GM18909 (cell line): Measurements from ENCODE around the gene SERINC3.

Experiments
- ATAC-seq: cut with Tn5 transposase; IDR thresholded peaks from one replicate; pipeline ENCODE4 v1.9.1; 2021; ENCODE audit warnings: mild to moderate bottlenecking; ENCODE audit not compliant: unreplicated experiment, poor library complexity

SERINC3 gene

DNA sequence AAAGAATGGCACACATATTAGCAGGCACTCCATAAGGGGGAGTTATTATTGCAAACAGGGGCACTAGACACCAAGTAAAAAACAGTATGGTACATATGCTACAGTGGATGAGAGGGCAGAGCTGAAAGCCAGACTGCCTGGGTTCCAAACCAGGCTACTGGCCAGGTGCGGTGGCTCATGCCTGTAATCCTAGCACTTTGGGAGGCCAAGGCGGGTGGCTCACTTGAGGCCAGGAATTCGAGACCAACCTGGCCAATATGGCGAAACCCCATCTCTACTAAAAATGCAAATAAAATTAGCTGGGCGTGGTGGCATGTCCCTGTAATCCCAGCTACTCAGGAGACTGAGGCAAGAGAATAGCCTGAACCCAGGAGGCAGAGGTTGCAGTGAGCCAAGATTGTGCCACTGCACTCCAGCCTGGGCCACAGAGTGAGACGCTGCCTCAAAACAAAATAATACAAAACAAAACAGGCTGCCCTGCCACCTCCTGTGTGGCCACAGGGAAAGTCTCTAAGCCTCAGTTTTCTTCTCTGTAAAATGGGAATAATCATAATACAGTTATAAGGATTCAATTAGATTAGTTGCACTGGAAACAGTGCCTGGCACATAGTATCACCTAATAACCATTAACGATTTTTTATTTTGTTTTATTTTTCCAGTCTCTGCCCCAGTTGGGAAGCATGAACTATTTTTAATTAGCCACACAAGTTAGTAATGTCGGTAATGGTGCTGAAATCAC is 53.7 kb downstream of the SERINC3 start:
- no peak for ATAC-seq

DNA sequence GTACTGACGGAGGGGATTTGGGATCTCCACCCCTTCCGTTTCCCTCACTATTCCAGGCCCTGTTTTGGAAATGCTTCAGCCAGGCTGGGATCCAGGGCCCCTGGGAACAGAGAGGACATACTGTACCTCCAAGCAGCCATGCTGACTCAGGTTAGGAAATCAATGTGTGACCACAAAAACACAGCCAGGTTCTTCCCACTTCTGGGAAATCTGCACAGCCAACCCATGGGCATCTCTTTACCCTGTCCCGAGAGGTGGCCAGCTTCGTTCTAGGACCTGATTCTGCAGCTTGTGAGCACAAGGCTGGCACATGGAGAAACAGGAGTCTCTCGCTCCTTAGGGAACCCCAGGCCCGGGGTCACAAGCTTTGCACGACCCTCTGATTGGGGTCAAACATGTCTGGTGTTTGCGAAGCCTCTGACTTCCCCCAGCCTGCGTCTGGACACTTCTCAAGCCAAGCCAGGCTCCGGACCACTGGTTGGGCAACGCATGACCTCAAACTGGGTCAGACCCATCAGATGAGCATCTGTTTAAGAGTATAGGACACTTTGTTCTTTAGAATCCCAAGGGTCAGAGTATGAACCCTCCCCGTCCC is 54.5 kb downstream of the SERINC3 start:
- no peak for ATAC-seq

DNA sequence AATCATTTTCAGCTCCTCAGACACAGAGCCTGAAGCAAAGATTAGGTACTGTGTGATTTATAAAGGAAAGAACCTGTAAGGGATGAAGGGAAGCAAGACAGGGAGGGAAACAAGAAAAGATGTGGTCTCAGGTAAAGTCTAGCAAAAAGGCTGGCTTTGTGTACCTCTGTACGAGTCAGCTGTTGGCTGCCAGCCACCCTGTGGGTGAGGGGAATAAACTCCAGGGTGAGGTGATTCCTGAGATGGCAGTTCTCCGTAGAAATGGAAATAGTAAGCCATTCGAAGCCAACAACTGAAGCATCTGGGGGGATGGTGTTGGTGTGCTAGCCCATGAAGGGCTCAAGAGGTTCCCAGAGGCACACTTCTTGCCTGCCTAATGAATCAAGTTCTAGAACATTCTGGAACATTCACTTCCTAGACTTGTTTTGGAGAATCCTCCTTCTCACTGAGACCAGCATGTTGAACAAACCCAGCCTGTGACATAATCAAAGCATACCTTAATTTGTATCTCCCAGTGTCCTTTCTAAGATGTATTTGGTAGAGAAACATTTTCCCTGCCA is 56.8 kb downstream of the SERINC3 start:
- no peak for ATAC-seq

DNA sequence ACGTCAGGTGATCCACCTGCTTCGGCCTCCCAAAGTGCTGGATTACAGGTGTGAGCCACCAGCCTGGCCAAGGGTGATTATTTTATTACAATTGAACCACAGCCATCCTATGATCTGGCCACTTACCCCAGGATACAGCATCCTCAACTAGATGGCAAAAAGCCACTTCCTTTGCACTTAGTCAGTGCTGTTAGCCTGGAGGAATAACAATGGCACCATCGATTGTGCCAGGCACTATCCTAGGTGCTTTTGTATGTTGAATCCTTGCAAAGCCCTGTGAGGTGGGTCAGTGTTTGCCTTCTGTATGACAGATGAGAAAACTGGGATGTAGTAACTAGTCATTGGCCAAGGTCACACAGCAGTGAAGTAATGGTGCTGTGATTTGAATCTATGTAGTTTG is 57.4 kb downstream of the SERINC3 start:
- no peak for ATAC-seq

DNA sequence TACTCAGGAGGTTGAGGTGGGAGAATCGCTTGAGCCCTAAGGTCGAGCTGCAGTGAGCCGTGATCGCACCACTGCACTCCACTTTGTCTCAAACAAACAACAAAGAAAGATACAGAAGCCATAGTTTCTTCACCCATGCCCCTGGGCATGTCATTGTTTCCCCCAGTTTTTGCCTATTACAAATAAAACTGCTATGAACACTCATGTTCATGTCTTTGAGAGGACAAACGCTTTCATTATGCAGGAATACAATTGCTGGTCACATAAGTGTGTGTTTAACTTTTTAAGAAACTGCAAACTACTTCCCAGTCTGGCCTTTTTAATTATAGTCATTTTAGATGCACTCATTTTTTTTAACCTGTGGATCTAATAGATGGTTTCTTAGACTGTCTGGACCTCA is 58.4 kb downstream of the SERINC3 start:
- no peak for ATAC-seq

DNA sequence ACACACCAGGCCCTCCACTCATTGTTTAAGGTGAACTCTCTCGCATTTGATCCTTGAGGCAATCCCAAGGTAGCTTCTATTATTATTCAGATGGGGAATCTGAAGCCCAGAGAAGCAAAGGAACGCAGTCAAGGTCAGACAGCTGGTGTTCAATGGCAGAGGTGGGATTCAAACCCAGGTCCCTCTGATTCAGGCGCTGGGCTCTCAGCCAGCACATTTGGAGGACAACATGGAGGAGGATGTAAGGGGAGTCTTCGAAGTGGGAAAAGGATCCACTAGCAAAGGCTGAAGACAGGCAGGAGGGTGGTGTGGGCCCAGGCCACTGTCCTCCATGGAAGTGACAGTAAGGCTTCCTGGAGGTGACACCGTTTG is 60.1 kb downstream of the SERINC3 start:
- ATAC-seq = no peak

DNA sequence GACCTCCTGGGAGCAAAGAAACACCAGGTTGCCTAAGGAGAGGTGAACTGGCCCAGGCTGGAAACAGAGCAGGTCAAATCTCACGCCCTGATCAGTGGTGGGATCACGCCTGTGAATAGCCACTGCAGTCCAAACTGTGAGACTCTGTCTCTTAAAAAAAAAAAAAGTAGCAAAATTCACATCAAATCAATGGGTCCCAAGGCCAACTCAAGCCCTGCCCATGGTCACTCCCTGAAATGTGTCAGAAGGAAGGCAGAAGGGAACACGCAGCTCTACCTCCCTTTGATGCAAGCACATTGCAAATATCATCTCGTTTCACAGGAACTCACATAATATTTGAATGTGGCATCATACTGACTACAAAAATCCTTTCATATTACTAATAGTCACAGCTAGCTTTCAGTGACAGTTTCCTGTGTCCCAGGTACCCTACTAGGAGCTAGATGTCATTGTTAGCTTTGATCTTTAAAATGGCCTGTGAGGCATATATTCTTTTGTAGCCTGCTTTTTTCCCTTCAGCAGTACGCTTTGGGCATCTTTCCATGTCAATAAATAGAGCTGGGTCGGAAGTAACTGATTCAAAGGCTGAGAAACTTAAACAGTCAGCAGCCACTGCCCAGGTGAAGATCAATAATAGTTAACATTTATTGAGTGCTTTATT is 60.6 kb downstream of the SERINC3 start:
- ATAC-seq = no peak

DNA sequence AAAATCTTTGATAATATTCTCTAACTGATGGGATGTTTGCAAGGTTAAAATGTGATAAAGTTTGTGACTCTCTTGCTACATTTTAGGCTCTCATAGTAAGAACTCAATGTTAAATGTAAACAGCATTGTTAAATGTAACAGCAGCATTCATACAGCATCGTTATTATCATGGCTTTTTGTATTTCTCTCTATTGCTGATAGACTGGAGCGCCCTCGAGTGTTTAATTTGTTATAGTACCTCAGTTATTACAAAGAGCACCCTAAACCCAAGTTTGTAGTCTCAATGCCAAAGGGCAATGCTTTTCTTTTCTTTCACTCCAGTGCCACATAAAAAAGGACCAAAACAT is 61.1 kb downstream of the SERINC3 start:
- ATAC-seq = no peak

DNA sequence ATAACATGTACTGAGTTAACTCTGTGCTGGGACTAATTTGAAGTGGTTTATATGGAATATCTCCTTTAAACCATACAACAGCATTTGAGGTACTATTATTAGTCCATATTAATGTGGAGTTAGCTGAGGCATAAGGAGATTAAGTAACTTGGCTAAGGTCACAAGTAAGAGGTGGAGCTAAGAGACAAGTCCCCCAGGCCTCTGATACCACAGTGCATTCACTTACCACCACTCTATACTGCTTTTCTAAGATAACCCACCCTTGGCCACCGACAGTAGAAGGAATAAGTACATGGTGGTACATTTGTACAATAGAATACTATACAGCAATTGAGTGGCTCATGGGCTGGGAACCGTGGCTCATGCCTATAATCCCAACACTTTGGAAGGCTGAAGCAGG is 62.6 kb downstream of the SERINC3 start:
- no peak for ATAC-seq

DNA sequence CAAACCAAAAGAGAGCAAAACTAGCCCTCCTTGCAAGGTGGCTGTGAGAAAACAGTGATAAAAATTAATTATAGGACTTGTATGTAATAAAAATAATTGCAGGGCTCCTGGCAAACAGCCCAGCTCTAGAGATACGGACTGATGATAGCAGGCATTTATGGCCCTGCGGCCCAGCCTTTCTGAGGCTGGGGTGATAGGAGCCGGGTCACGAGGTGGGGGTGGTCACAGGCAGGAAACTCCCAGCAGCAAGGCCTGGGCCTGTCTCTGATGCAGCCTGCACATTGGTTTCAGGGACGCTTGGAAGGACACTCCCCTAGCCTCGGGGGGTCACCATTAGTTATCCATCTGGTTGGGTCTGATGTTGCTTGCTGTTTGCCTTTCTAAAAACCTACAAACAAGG is 64.9 kb downstream of the SERINC3 start:
- no peak for ATAC-seq

DNA sequence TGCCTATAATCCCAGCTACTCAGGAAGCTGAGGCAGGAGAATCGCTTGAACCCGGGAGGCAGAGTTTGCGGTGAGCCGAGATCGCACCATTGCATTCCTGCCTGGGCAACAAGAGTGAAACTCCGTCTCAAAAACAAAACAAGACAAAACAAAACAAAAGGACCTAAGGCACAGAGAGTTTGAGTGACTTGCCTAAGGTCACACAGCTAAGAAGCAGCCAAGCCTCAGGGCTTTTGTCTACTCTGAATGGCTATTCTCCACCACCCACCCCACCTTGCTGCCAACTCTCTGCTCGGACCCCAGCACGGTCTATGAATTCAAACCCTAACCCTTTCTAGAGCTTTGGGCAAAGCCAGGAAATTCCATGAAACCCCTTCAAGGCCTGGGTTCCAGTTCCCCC is 65.3 kb downstream of the SERINC3 start:
- ATAC-seq = no peak

DNA sequence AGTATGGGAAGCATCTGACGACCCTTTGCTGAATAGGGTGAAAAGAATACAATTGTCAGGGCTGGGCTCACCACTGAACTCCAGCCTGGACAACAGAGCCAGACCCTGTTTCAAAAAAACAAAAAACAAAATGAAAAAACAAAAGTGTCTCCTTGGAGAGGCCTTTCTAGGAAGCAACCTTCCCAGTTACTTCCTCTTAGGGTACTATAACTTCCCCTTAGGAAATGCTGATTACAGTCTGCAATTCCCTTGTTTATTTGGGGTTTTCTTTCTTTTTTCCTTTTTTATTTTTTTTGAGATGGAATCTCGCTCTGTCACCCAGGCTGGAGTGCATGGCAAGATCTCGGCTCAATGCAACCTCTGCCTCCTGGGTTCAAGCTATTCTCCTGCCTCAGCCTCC is 66.7 kb downstream of the SERINC3 start:
- no peak for ATAC-seq

DNA sequence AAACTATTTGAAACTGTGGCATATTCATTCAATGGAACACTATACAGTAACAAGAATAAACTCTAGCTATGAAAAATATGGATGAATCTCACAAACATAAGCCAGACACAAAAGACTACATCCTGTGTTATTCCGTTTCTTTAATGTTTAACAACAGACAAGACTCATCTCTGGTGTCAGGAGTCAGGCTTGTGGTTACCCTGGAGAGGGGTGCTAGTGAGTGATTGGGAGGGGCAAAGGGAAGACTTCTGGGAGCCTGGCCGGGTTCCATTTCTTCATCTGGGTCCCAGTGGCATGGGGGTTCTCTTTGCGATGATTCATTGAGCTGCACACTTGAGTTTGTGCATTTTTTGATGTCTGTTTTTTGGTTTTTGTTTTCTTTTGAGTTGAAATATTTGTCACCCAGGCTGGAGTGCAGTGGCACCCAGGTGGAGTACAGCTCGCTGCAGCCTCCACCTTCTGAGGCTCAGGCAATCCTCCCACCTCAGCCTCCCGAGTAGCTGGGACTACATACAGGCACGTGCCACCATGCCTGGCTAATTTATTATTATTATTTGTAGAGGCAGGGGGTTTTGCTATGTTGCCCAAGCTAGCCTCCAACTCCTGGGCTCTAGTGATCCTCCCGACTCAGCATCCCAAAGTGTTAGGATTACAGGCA is 67.4 kb downstream of the SERINC3 start:
- no peak for ATAC-seq

DNA sequence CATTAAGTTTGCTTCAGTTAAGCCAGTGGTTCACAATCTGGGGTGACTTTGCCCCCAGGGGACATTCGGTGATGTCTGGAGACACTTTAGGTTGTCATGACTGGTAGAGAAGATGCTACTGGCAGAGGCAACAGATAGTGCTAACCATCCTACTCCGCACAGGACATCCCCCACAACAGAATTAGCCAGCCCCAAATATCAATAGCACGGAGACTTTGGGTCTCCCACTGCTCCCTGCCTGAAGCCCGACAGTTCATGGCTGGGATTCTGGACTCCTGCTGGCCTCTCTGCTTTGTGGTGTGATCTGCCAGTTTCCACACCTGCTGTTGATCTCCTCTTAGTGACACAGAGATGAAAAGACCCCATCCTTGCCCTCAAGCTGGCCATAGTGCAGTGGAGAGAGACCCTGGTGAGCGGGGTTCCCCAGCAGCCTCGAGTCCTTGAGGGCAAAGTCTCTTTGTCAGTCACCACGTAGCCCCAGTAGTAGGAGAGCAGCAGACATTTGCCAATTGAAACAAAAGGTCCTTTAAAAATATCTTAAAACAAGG is 70.9 kb downstream of the SERINC3 start:
- ATAC-seq = no peak

DNA sequence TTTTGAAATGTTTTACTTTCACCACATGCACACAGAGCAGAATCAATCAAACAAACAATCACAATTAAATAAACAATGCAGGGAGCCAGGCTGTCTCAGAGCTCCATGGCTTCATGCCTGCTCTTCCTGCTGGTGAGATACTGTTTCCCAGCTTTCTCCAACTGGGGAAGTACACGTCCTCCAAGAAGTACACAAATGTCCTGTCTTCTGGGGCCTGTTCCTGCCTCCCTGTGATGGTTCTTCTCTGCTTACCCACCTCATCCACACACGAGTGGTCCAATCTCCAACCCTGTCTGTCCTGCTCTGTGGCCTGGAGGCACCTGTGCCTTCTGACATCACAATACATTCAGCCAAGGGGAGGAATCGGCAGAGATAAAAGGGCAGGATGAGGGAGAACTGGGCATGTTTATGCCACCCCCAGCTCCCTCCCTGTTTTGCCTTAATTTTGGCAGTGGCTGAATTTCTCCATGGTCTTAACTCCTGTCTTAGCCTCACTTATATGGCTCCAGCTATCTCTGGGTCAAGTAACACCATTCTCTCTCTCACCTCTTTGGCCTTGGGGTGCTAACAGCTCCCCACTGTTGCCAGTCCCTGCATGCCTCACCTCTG is 71.5 kb downstream of the SERINC3 start:
- ATAC-seq = no peak

DNA sequence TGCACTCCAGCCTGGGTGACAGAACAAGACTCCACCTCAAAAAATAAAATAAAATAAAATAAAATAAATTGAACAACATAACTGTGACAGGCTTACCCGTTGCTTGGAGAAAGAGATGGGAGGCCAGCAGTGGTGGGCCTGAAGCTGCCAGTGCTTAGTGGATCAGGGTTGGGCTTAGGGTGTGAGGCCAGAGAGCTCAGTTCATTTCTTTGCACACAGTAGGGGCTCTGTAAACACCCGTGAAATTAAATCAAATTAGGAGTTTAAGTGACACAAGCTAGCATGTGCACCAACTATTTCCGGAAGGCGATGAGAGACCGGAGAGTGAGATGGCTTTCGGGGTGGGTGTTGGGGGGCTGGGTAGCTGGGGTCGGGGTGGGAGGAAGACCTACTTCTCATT is 72.0 kb downstream of the SERINC3 start:
- no peak for ATAC-seq

DNA sequence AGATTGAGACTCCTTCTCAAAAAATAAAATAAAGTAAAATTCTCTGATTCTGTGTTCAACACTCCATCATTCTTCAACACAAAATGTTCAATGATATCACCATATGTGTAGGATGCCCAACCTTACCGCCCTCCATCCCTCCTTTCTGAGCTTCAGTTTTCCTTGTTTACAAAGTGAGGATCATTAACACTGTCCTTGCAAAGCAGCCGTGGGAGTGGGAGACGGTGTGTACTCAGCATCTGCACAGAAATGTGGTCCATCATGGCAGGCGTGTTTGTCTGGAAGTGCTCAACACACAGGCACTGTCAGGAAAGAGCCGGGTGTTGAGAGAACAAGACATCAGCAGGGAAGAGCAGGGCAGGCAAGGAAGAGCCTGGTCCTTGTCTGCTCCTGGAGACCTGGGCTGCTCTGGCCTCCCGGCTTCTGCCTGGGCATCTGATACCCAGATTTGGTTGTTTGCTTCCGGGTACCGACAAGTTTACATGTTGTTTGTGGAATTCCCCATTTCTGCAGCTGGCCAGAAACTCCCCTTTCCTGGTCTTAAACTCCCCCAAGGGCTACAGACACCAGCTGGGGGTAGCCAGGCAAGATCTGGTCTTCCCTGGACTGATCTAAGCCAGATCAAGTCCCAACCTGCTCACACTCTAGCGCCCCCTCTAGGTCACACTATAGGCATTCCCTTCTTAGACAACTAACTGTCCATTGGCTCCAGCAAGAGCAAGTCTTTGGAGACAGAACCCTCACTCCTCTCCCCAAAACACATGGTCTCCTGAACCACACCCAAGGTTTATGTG is 72.9 kb downstream of the SERINC3 start:
- ATAC-seq = no peak

DNA sequence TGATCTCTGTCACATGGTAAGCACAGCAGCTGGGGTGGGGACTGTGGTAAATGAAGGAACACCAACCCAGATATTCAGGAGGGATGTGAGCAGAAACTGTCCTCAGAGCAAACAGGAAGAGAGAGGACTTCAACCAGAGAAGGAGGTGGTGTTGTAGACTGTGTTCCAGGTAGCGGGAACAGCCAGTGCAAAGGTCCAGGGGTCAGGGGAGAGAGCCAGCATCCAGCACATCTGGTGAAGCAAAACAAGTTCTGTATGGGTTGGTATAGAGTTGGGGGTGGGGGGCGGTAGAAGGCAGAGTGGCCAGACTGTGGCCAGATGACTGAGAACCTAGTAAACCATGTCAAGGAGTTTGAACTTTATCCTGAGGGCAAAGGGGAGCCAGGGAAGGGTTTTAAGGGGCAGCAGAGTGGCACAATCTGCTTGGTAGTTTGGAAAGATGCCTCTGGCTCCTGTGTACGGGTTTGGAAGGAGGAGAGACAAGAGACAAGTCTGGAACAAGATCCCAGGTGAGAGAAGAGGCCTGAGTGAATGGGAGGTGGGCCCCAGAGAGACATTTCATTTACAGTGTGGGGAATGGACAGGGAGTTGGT is 73.9 kb downstream of the SERINC3 start:
- ATAC-seq = no peak
